HG03520 (cell line): Measurements from ENCODE around the gene MRPL39.
"Not testable (repeated sequence)": the region's sequence is repeated elsewhere in the genome, so short reads cannot be mapped to it uniquely, and the experiment has no call there.

Experiments
- ATAC-seq: cut with Tn5 transposase; IDR thresholded peaks from one replicate; pipeline ENCODE4 v1.9.1; 2021; ENCODE audit warnings: mild to moderate bottlenecking, moderate library complexity; ENCODE audit not compliant: unreplicated experiment

MRPL39 gene

DNA sequence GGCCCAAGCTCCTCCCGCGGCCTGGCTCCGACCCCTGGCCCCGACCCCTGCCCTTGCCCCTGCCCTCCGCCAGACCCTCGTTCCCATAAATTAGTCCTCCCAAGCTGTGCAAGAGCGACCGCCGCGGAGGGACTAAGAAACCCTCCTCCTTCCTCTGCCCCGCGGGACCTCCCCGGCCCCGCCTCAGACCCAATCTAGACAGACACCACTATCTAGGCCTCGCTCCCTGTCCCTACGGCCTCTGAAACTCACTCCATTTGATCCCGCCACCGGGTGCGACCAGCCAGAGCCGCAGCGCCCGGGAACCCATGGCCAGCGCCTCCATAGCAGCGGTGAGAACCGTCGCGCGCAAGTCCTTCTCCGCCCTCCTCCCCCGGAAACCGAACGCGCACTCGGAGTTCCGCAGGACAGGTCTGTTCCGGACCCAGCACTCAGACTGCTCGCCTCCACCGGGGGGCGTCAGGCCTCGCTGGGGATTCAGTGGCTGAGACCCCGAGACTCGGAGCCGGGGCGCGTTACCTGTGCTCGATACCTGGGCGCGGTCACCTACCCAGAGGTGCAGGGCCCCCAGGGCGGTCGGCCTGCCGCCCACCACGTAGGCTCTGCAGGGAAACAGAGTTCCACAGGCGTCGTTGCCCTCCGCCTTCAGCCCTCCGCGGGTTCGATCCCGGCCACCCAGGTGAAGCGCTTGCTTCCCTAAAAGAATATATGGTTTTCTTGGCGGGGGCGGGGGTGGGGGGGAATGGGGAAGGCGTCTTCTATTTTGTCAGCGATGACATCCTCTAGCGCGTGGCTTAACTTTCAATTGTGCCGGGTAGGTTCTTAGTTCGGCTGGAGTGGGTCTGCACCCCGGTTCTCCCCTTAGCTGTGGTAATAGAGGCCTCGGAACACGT lies at the start of gene MRPL39:
Gene MRPL39 (minus strand): TSS at position 331 of the 893 bp plus-strand sequence. CDS start 6 bp downstream, at position 325.
- peak; percentile 92 for ATAC-seq

DNA sequence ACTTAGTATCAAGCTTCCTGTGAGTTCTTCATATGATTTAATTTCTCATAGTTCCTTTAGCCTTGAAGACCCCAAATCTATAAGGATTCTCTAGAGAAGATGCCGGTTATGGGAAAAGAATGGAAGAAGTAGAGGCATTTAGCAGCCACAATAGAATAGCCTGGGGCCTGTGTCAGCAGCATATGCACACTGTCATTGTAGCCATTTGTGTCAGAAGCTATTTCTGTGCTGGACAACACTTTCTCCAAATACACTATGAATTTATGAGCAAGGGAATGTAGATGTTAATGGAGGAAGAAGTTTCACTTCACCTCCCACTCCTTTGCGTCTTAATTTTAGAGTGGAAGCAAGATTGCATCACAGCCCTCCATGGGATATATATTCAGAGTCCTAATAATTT lies 49.1 kb upstream of the MRPL39 start:
- ATAC-seq: no peak

DNA sequence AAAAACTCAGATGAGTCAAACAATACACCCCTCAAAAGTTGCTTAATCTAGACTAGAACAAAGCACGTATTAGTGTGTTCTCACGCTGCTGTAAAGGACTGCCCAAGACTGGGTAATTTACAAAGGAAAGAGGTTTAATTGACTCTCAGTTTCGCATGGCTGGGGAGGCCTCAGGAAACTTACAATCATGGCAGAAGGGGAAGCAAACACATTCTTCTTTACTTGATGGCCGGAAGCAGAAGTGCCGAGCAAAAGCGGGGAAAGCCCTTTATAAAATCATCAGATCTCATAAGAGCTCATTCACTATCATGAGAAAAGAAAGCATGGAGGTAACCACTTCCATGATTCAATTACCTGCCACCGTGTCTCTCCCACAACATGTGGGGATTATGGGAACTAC lies 41.9 kb upstream of the MRPL39 start:
- no peak for ATAC-seq

DNA sequence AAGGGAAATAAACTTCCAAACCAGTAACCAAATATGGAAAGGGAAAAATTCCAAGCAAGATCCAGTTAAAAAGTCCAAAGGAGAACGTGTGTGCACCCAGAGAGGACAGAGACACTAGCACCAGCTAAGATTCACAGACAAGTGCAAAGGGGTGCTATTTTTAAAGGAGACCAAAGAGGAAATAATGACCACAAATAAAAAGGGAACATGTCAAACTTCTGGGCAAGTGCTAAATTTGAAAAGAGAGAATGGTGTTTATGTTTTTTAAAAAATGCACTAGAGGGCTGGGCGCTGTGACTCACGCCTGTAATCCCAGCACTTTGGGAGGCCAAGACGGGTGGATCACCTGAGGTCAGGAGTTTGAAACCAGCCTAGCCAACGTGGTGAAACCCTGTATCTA lies 40.4 kb upstream of the MRPL39 start:
- no peak for ATAC-seq

DNA sequence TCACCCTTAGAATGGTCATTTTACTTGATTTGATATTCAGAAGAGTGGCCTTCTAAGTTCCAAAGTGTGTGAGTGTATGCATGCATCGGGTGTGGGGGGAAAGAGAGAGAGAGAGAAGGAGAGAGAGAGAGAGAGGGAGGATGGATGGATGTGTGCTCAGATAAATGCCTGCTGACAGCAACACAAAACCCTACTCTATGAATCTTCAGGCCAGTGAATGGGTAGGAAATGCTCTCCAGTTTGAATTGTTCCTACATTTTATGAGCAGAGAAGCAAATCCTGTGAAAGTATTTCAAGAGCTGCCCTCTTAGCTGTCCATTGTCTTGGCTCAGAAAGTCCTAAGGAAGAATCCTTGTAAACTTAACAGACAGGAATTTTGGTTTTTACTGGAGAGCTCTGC lies 39.2 kb upstream of the MRPL39 start:
- ATAC-seq: no peak

DNA sequence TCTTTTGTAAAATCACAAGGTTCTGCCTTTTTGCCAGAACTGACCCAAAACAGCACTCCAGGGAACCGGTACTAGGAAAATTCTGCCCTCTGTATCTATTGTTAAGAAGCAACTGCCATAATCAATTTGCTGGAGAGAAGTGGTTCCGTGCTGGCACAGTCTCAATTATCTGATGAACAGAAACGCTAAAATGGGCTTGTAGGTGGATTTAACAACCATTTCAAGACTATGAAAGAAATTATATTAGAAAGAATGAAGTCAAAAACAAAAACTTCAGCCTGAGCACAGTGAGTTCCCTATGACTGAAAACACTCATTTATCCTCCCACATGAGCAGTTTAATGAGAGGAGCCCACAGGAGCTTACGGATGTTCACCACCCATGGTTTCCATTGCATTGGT lies 36.2 kb upstream of the MRPL39 start:
- no peak for ATAC-seq

DNA sequence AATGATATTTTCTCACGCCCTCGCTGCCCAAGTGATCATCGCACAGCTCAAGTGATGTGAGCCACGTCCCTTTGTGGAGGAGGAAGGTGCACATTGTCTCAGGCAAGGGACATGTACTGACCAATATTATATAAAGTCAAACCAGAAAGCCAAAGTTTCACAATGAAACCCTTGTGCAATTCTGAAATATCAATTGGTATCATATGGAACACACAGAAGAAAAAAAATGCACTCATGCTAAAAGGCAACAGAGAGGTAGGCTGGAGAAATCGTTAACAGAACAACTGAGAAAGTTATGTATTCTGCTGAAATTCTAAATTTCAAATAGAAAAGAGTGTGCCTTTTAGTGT lies 33.6 kb upstream of the MRPL39 start:
- ATAC-seq: no peak

DNA sequence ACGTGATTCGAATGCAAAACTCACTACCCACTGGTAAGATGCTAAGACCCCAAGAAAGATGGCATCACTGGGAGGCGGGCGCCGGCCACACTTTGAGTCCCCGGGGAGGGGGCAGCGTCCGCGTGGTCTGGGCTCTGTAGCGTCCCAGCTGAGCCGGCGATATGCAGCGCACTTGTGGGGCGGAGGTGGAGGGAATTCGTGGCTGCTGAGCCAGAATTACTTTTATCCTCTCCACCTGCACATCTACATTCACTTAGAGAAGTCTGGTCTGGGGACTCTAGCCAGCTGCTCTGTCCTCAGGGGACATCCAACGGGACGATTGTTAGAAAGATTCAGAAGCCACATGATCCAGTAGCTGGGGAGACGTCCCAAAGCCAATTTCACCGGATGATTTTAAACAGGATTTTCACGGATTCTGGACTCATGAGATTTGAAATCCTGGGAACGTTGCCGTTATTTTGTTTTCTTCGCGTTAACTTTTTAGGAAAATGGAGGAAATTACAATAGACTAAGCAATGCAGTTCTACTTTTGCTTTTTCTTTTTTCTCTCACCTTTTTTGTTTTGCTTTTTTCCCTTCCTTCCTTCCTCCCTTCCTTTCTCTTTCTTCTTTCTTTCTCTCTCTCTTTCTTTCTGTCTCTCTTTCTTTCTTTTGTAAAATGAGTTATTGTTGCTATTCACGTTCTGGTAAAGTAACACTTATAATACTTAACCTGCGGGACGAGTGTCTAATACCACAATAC lies 33.1 kb upstream of the MRPL39 start:
- ATAC-seq: peak; percentile 21

DNA sequence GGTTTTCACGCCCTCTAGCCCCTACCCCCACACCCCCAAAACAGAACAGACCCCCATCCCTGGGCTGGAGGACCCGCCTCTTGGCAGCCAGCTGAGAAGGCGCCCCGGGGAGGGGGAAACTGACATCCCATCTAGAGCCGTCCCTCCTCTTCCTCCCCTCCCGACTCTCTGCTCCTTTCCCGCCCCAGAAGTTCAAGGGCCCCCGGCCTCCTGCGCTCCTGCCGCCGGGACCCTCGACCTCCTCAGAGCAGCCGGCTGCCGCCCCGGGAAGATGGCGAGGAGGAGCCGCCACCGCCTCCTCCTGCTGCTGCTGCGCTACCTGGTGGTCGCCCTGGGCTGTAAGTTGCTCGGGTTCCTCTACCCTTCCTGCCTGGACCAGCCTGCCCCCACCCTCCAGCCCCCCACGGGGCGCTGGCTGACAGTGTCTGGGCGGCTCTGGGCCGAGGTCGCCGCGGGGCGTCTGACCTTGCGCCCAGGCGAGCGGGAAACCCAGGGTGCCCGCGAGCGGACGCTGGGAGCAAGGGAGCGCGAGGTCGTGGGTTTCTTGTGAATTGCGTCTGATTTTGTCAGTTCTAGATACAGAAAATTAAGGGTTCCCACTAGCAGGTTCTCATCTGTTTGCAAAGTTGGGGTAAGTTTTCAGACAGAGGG lies 32.4 kb upstream of the MRPL39 start:
- peak; percentile 66 for ATAC-seq

DNA sequence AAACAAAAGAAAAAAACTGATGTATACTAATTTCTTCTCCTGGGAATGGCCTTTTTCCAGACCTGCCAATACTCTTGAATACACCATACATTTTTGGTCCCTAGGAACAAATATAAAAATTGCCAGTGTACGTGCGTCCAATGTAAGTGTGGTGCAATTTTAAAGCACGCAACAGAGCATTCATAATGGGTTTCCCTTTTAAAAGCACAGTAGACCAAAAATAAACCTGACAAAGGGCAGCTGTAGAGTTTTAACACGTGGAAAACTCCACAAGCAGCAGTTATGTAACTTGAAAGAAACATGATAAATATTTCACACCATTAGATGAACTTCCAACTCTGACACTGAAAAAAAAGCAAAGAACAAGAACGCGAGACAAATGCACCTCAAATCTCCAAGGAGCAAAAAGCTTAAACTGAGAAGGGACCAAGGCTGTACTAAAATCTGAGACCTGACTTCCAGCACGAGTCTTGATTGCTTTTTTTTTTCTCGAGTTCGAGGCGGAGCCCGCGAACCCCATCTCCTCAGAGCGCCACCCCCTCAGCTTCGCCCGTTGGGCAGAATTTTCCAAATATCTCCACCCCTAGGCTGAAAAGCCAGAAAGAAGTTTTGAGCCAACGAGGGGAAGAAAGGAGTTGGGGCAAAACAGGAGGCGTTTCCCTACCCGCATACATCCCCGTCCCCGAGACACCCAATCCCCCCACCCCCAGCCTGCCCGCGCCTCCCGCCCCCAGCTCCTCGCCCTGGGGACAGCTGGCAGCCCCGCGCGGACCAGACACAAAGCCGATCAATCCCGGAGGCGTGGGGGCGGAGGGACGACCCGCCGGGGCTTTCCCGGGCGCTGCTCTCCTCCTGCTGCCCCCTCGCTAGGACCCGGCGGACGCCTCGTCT lies 31.6 kb upstream of the MRPL39 start, which contains the start of gene JAM2:
Gene JAM2 (plus strand): TSS at position 599 of the 891 bp plus-strand sequence. CDS start 564 bp downstream, outside the sequence.
- peak; percentile 28 for ATAC-seq

DNA sequence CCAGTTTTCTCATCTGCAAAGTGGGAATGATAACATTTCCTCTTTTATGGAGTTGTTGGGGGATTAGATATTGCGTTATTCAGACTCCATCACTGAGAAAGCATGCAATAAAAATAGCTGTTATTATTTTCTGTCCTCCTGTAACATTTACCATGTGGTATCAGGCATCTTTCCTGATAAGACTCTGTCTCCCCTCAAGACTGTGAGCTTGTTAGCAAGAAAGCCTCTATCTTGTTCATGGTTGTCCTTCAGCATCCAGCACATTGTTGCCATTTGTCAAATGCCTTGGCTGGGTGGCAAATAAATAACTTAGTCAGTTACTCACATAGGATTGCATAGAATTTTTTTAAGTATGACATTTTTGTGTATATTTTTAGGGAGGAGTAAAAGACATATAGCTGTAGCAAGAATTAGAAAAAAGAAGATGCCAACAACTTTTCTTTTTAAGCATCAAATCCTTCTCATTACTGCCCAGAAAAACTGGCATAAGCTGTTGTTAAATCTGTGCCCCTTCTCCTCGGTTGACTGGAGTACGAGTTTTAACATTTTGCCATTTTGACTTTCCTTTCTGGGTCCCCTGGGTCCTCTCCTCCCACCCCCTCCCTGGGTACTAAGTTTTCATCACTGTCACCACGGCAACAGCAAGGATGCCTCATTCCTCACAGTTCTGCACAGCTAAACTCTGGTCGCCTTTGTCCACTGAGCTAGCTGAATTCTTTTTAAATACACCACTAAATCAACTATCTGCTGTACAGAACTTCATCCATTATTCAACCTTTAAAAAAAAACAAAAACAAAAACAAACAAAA lies 30.8 kb upstream of the MRPL39 start:
- no peak for ATAC-seq

DNA sequence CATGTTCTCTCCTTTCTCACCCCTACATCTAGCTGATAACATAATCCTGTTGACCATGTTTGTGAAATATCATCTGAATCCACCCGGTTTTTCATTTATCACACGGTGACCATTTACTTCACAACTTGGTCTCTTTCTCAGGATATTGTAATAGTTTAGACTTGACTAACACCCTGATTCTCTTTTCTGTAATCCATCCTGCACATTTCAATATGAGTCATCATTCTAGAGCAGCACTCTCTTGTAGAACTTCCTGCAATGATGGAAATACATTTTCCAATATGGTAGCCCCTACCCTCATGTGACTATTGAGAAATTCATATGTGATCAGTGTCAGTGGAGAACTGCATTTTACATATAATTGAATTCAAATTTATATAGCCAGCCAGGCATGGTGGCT lies 29.4 kb upstream of the MRPL39 start:
- peak; percentile 29 for ATAC-seq

DNA sequence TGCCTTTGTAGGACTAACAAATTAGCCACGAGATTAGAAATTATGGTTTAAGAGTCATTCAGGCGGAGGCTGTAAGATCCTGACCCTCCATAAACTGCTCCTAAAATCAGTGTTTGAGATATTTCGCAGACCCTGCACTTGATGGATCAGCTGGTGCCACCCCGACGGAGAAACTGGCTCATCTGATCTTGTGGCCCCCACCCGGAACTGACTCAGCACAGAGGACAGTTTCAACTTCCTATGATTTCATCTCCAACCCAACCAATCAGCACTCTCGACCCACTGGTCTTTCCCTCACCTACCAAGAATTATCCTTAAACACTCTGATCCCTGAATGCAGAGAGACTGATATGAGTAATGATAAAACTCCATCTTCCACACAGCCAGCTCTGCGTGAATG lies 28.0 kb upstream of the MRPL39 start:
- no peak for ATAC-seq

DNA sequence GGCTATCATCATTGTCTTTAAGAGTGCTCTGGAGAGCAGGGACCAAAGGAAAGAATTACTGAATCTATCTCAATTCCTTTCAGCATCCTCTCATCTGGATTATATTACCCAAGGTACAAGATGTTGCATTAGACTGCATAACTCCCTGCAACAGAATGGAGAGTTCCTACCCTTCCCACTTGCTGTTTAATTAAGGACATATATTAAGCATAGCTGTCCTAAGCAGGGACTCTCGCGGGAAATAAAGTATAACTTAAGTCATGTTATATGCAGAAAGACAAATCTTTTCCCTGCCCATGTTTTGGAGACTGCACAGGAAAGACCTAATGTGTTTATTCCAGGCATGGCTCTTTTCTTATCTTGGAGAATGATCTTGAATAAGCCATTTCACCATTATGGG lies 25.0 kb upstream of the MRPL39 start:
- no peak for ATAC-seq

DNA sequence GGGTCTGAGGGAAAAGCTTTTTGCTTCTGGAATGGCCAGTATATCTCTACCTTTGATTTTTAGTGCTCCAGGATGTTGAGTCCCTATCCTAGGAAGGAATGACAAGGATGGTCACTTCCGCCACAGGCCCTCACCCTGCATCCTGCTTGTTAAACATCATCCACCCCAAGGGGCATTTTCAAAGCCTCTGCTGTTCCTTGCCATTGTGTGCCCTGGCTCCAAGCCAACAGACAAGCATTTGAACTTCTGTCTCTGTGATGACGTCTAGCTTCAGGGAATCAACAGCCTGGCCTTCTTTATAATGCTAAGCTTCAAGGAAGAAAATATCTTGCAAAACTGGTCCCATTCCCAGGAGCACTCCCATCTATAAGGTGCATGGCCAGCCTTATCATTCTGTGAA lies 19.5 kb upstream of the MRPL39 start:
- no peak for ATAC-seq

DNA sequence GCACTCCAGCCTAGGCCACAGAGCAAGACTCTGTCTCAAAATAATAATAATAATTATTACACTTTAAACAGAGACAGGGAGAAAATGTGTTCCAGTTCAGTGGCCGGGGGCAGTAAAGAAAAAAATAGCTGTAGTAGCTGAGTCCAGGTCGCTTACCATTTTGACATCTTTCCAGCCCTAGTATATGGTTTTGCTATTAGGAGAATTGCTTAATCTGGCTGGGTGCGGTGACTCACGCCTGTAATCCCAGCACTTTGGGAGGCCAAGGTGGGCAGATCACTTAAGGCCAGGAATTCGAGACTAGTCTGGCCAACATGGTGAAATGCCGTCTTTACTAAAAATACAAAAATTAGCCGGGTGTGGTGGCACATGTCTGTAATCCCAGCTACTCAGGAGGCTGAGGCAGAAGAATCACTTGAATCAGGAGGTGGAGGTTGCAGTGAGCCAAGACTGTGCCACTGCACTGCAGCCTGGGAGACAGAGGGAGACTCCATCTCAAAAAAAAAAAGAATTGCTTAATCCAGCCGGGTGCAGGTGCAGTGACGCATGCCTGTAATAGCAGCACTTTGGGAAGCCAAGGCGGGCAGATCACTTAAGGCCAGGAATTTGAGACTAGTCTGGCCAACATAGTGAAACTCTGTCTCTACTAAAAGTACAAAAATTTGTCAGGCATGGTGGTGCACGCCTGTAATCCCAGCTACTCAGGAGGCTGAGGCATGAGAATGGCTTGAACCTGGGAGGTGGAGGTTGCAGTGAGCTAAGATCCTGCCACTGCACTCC lies 18.7 kb upstream of the MRPL39 start:
- not testable (repeated sequence) for ATAC-seq

DNA sequence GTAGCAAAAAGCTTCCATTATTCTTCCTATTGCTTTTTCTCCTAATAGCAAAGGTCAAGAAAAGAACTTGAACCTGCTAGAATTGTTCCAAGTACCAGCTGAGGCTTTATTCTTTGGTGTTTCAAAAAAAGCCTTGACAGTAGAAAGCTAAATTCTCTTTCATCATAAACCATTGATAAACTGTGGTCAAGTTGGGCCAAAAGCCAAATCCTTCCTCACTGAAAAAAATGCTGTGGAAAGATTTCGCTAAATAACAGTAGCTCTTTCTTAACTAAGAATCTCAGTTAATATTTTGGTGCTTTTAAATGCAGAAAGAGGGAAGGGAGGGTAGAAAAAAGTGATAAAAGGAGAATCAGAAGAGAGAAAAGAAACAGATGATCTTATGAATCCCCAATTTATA lies 17.8 kb upstream of the MRPL39 start:
- ATAC-seq: no peak

DNA sequence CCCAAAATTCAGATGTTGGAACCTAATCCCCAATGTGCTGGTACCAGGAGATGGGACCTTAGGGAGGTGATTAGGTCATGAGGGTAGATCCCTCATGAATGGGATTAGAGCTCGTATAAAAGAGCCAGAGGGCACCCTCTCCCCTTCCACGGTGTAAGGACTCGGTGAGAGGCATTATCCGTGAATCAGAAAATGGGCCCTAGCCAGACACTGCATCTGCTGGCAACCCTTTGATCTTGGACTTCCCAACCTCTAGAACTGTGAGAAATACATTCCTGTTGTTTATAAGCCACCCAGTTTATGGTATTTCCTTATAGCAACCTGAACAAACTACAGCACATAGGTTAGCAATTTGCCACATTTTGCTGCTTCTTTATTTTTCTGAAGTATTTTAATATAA lies 17.2 kb upstream of the MRPL39 start:
- ATAC-seq: no peak

DNA sequence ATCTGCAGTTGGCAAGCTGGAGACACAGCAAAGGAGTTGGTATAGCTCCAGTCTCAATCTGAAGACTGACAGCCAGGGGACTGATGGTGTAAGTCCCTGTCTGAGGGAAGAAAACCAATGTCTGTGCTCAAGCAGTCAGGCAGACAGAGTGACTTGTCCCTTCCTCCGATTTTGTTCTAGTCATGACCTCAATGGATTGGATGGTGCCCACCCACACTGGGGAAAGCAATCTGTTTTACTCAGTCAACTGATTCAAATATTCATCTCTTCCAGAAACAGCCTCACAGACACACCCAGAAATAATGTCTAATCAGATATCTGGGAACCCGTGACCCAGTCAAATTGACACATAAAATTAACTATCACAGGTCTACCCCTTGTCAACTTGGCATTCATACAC lies 11.9 kb upstream of the MRPL39 start:
- no peak for ATAC-seq
